ENCODE data around the gene PACS2. TPM values are rescaled to one million over a fixed set of nuclear protein-coding genes. Genes with fewer than 3 reads are reported as not detected.
"Not testable (repeated sequence)": the region's sequence is repeated elsewhere in the genome, so short reads cannot be mapped to it uniquely, and the experiment has no call there.

The PACS2 gene
- 10 to 100 TPM; 61.3 to 69.4 TPM for total RNA-seq
- long read RNA-seq, donor 1, transcript PACS2-201 (24 exons, 3,708 nt): major isoform, 9 of 42 reads
- long read RNA-seq, donor 1, partial matches to known transcripts: 14 of 42 reads
- long read RNA-seq, donor 1, other reads (novel, unspliced or antisense): 17 of 42 reads
- long read RNA-seq, donor 2, transcript PACS2-212 (9 exons, 1,876 nt): minor isoform, 6 of 51 reads
- long read RNA-seq, donor 2, transcript PACS2-201 (24 exons, 3,708 nt): major isoform, 9 of 51 reads
- long read RNA-seq, donor 2, partial matches to known transcripts: 26 of 51 reads
- long read RNA-seq, donor 2, other reads (novel, unspliced or antisense): 10 of 51 reads

DNA sequence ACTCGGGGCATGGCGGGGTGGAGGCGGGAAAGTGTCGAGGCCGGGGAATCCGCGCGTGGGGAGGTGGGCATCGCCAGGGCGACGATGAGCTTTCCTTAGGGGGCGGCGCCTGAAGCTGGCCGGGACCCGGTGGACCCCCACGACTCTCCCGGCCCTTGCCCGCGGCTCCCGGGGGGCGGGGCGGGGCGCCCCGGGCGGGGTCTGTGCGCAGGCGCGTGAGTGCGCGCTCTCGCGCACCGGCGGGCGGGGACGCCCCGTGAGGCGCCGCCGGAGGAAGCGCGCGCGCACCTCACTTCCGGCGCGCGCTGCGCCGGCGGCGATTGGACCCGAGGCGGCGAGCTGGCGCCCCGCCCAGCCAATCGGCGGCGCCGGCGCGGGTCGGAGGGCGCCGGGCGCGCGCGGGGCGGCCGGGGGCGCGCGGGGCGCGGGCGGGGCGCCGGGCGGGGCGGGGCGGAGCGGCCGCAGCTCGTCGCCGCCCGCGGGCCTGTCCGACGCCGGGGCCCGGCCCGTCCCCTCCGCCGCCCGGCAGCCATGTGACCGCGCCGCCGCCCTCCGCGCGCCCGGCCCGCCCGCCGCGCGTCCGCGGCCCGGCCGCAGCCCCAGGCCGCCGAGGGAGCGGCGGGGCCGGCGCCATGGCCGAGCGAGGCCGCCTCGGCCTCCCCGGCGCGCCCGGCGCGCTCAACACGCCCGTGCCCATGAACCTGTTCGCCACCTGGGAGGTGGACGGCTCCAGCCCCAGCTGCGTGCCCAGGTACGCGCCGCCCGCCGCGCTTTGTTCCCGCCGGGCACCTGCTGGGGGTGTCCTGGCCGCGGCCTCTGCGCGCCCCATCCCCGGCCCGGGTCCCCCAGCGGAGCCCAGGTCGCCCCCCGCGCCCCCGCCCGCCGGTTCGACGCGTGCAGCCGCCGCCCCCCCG lies at the start of gene PACS2:
Gene PACS2, plus strand, starts transcription at position 462 of the 914 bp plus-strand sequence. Its CDS starts 171 bp downstream, at position 633.
- intact Hi-C loops (cut with DNase I): no loop called here
- peak; percentile 91 for DNase-seq (ENCODE audit: low spot score)

- peak; percentile 72 for DNase-seq (ENCODE audit: low spot score)
- intact Hi-C loops (cut with DNase I): no loop called here
These were observed 46.6 kb upstream of the PACS2 start for GRCh38 chr14:105267820-105268548.

DNA sequence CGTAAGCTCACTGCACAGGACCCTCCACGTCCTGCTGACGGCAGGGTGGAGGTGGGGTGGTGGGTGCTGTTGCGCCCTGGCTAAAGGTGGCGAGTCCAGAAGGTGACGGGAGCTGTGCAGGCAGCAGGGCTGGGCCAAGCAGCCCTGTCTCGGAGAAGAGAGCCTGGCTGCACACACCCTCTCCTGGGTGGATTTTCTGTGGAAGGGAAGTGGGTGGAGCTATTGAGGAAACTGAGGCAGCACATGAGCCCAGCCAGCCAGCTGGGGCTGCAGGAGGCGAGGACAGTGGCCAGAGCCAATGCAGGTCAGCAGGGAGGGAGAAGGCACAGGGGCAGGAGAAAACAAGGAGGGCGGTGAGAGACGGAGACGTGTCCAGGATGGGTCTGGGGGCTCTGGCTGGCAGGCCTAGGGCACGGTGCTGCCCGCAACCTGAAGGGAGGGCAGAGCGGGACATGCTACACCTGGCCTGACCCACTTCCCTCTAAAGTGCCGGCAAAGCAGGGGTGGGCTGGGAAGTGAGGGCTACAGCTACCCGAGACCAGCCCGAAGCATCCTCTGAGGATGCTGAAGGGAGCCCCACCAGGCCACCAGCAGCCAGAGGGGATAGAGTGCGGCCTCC lies 45.7 kb upstream of the PACS2 start:
- intact Hi-C loops (cut with DNase I): no loop called here
- peak; percentile 62 for DNase-seq (ENCODE audit: low spot score)

- intact Hi-C loops (cut with DNase I): no loop called here
- peak; percentile 51 for DNase-seq (ENCODE audit: low spot score)
These were observed 45.1 kb upstream of the PACS2 start for GRCh38 chr14:105269405-105269804.

- DNase-seq (ENCODE audit: low spot score): peak; percentile 74
- intact Hi-C loops (cut with DNase I): no loop called here
These were observed 43.2 kb upstream of the PACS2 start for GRCh38 chr14:105271224-105271890.

- DNase-seq (ENCODE audit: low spot score): no peak
- intact Hi-C loops (cut with DNase I): no loop called here
These were observed 41.9 kb upstream of the PACS2 start for GRCh38 chr14:105272623-105273022.

DNA sequence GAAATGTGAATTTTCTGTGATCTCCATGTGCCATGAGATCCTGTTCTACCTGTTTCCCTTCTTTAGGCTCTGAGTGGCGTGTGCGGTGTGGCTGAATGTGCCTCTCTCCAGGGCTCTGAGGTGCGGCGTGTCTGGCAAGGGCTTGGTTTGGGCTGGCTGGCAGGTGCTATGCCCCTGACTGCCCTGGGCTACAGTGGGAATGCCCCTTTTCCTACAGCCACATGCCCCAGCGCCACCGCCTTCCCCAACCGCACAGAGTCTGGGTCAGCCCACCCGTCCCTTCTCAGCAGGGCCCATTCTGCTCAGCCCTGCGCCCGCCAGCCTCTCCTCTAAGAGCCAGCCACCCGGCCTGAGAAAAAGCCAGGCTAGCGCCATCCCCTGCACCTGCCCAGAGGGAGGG lies 41.5 kb upstream of the PACS2 start:
- intact Hi-C loops (cut with DNase I): no loop called here
- peak; percentile 76 for DNase-seq (ENCODE audit: low spot score)

DNA sequence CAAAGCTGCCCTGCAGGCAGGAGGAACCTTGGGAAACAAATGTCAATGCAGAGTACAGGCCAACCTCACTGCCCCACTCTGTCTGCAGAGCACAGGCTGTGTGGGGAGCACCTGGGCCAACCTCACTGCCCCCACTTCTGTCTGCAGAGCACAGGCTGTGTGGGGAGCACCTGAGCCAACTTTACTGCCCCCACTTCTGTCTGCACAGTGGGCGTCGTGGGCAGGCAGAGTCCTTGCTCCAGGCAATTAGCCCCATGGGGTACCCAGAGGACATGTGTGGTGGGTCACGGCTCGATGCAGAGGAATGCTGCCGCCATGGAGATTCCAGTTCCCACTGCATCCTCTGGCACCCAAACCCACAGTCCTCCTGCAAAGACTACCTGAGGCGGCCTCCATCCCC lies 39.9 kb upstream of the PACS2 start:
- intact Hi-C loops (cut with DNase I): no loop called here

GRCh38 chr14:105275267-105275946 lies 39.1 kb upstream of the PACS2 start:
- intact Hi-C loops (cut with DNase I): no loop called here
- DNase-seq (ENCODE audit: low spot score): no peak

More for the DNA sequence above, 39.9 kb upstream of the PACS2 start:
- DNase-seq (ENCODE audit: low spot score): no peak

- intact Hi-C loops (cut with DNase I): not testable (repeated sequence)
These were observed 37.1 kb upstream of the PACS2 start for GRCh38 chr14:105277448-105277847.

GRCh38 chr14:105279642-105280361 lies 34.7 kb upstream of the PACS2 start:
- intact Hi-C loops (cut with DNase I): loop anchor here in 1 of 2 donors (10.0 kb wide), 1 partner anchor 185 kb away; no protein-coding TSS in a partner anchor
- no peak for DNase-seq (ENCODE audit: low spot score)

More at GRCh38 chr14:105277448-105277847, 37.1 kb upstream of the PACS2 start:
- DNase-seq (ENCODE audit: low spot score): not testable (repeated sequence)

DNA sequence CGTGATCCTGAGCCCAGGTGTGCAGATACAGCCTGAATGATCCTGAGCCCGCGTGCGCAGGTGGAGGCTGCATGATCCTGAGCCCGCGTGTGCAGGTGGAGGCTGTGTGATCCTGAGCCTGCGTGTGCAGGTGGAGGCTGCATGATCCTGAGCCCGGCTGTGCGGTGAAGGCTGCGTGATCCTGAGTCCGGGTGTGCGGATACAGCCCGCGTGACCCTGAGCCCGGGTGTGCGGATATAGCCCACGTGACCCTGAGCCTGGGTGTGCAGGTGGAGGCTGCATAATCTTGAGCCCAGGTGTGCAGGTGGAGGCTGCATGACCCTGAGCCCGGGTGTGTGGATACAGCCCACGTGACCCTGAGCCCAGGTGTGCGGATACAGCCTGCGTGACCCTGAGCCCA lies 34.0 kb upstream of the PACS2 start:
- intact Hi-C loops (cut with DNase I): loop anchor here in 1 of 2 donors (10.0 kb wide), 1 partner anchor 186 kb away; no protein-coding TSS in a partner anchor
- DNase-seq (ENCODE audit: low spot score): no peak

GRCh38 chr14:105281371-105282097 lies 33.0 kb upstream of the PACS2 start:
- intact Hi-C loops (cut with DNase I): loop anchor here in 1 of 2 donors (10.0 kb wide), 1 partner anchor 187 kb away; no protein-coding TSS in a partner anchor
- no peak for DNase-seq (ENCODE audit: low spot score)

DNA sequence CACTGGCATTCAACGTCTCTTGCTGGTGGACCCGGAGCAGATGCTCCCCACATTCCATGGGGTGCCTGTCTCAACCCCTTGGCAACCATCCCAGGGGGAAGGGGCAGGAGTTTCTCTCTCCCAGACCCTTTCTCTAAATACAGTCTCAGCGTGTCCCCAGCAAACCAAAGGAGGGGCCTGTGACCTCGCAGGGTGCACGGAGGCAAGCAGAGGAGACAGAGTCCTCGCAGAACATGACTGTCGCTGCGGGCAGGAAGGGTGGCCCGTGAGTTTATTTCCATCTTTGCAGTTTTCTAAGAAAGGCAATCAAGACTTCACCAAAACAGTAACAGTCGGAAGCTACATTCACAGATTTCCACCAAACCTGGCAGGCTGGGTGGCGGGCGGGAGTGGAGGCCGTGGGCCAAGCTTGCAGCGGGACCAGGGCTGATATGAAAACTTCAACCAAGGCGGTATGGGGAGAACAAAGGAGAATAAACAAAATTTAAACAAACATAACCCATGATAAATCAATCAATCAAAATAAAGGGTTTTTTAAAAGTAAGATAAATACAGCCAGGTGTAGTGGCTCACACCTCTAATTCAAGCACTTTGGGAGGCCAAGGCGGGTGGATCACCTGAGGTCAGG lies 32.3 kb upstream of the PACS2 start:
- no peak for DNase-seq (ENCODE audit: low spot score)
- intact Hi-C loops (cut with DNase I): loop anchor here in 1 of 2 donors (10.0 kb wide), 1 partner anchor 187 kb away; no protein-coding TSS in a partner anchor

GRCh38 chr14:105283028-105283427 lies 31.5 kb upstream of the PACS2 start:
- intact Hi-C loops (cut with DNase I): loop anchor here in 1 of 2 donors (10.0 kb wide), 1 partner anchor 188 kb away; no protein-coding TSS in a partner anchor
- peak; percentile 62 for DNase-seq (ENCODE audit: low spot score)

DNA sequence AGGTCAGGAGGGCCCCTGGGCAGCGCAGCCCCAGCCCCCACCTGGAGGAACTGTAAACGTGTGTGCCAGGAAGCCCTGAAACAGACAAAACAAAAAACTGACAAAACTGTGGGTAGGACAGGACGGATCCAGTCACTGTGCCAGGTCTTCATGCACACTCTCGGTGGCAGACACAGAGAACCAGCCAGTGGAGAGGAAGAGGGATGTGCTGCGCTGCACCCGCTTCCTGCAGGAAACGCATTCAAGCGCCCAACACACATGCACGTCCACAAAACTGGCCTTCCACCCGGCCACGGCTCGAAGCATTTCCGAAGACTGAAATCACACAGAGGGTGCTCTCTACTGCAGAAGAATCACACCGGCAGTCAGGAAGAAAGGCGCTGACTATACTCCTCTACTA lies 30.6 kb upstream of the PACS2 start:
- intact Hi-C loops (cut with DNase I): loop anchor here in 1 of 2 donors (10.0 kb wide), 1 partner anchor 189 kb away; no protein-coding TSS in a partner anchor
- no peak for DNase-seq (ENCODE audit: low spot score)
